Liver (tissue), 3 donors: ENCODE data around the gene SIGLEC6.

Source experiments
- GABPA ChIP-seq, 2 donors: IDR thresholded peaks in 1 of 2; conservative IDR thresholded peaks in 1 of 2; 2 replicates each; pipeline ENCODE4 v1.6.1; 2016; ENCODE audit warnings: antibody characterized with exemption in 2 of 2, mild to moderate bottlenecking in 1 of 2, moderate library complexity in 1 of 2
- JUND ChIP-seq, 2 donors: IDR thresholded peaks; 2 replicates each; pipeline ENCODE4 v1.6.1; 2016; ENCODE audit warnings: antibody characterized with exemption in 2 of 2
- RAD21 ChIP-seq, 2 donors: IDR thresholded peaks; 2 replicates each; pipeline ENCODE4 v1.6.1; 2016; ENCODE audit warnings: antibody characterized with exemption in 2 of 2, mild to moderate bottlenecking in 2 of 2
- SP1 ChIP-seq: IDR thresholded peaks from 2 replicates; pipeline ENCODE4 v1.6.1; 2018; ENCODE audit warnings: antibody characterized with exemption, mild to moderate bottlenecking
- TAF1 ChIP-seq: conservative IDR thresholded peaks from 2 replicates; pipeline ENCODE4 v1.6.1; 2016; ENCODE audit warnings: antibody characterized with exemption, mild to moderate bottlenecking
- YY1 ChIP-seq: IDR thresholded peaks from 2 replicates; pipeline ENCODE4 v1.6.1; 2016; ENCODE audit warnings: antibody characterized with exemption, mild to moderate bottlenecking
- ZBTB33 ChIP-seq: IDR thresholded peaks from 2 replicates; pipeline ENCODE4 v1.6.1; 2016; ENCODE audit warnings: antibody characterized with exemption
- TF ChIP-seq, protein P1 (sequence below): fragments of 150-350 bp; IDR thresholded peaks from 2 replicates; pipeline ENCODE4 v1.5.1; 2017; ENCODE audit warnings: improper control_type of control experiment, low read depth, low read length; ENCODE audit not compliant: missing input control
- TF ChIP-seq, protein P2 (sequence below): IDR thresholded peaks from 2 replicates; pipeline ENCODE4 v1.6.1; 2016; ENCODE audit warnings: antibody characterized with exemption, mild to moderate bottlenecking
- donor health status: healthy.
- donor health status: healthy.

DNA sequence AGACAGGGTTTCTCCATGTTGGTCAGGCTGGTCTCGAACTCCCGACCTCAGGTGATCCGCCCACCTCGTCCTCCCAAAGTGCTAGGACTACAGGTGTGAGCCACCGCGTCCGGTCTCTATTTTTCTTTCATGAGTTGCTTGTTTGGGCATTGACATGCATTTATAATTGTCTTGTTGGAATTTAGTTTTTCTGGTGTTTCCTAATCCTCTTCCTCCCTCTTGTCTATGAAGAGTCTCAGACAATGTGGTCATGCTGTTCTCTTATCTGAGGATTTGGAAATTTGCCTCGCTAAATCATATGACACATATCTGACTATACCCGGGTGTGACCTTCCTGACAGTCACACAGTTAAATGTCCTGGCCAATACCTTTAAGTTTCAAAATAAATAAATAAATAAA lies 60.5 kb downstream of the SIGLEC6 start:
- TF ChIP-seq, protein P1, sequence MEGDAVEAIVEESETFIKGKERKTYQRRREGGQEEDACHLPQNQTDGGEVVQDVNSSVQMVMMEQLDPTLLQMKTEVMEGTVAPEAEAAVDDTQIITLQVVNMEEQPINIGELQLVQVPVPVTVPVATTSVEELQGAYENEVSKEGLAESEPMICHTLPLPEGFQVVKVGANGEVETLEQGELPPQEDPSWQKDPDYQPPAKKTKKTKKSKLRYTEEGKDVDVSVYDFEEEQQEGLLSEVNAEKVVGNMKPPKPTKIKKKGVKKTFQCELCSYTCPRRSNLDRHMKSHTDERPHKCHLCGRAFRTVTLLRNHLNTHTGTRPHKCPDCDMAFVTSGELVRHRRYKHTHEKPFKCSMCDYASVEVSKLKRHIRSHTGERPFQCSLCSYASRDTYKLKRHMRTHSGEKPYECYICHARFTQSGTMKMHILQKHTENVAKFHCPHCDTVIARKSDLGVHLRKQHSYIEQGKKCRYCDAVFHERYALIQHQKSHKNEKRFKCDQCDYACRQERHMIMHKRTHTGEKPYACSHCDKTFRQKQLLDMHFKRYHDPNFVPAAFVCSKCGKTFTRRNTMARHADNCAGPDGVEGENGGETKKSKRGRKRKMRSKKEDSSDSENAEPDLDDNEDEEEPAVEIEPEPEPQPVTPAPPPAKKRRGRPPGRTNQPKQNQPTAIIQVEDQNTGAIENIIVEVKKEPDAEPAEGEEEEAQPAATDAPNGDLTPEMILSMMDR, result no peak
- TF ChIP-seq RAD21 (IDR thresholded peaks at IDR 0.05) (no peak), ZBTB33 (no peak), JUND (IDR thresholded peaks at IDR 0.05) (no peak), SP1 (no peak), TAF1 (no peak), GABPA (IDR thresholded peaks at IDR 0.05 in 1 of 2, conservative IDR thresholded peaks at IDR 0.05 in 1 of 2) (no peak), YY1 (no peak)
- TF ChIP-seq, protein P2, sequence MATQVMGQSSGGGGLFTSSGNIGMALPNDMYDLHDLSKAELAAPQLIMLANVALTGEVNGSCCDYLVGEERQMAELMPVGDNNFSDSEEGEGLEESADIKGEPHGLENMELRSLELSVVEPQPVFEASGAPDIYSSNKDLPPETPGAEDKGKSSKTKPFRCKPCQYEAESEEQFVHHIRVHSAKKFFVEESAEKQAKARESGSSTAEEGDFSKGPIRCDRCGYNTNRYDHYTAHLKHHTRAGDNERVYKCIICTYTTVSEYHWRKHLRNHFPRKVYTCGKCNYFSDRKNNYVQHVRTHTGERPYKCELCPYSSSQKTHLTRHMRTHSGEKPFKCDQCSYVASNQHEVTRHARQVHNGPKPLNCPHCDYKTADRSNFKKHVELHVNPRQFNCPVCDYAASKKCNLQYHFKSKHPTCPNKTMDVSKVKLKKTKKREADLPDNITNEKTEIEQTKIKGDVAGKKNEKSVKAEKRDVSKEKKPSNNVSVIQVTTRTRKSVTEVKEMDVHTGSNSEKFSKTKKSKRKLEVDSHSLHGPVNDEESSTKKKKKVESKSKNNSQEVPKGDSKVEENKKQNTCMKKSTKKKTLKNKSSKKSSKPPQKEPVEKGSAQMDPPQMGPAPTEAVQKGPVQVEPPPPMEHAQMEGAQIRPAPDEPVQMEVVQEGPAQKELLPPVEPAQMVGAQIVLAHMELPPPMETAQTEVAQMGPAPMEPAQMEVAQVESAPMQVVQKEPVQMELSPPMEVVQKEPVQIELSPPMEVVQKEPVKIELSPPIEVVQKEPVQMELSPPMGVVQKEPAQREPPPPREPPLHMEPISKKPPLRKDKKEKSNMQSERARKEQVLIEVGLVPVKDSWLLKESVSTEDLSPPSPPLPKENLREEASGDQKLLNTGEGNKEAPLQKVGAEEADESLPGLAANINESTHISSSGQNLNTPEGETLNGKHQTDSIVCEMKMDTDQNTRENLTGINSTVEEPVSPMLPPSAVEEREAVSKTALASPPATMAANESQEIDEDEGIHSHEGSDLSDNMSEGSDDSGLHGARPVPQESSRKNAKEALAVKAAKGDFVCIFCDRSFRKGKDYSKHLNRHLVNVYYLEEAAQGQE, result no peak
